Measurements from ENCODE around the gene DUSP22. TPM values are rescaled to one million over a fixed set of nuclear protein-coding genes. Genes with fewer than 3 reads are reported as not detected.
A peak's percentile ranks its signal among the peaks of the same experiment; 100 is the strongest.

DUSP22 gene
- total and polyA plus RNA-seq, 2 of the 8 experiments (the other 6 are each of a cell fraction or from before 2014, with no cell fraction given), result 15.5 to 32.4 TPM

DNA sequence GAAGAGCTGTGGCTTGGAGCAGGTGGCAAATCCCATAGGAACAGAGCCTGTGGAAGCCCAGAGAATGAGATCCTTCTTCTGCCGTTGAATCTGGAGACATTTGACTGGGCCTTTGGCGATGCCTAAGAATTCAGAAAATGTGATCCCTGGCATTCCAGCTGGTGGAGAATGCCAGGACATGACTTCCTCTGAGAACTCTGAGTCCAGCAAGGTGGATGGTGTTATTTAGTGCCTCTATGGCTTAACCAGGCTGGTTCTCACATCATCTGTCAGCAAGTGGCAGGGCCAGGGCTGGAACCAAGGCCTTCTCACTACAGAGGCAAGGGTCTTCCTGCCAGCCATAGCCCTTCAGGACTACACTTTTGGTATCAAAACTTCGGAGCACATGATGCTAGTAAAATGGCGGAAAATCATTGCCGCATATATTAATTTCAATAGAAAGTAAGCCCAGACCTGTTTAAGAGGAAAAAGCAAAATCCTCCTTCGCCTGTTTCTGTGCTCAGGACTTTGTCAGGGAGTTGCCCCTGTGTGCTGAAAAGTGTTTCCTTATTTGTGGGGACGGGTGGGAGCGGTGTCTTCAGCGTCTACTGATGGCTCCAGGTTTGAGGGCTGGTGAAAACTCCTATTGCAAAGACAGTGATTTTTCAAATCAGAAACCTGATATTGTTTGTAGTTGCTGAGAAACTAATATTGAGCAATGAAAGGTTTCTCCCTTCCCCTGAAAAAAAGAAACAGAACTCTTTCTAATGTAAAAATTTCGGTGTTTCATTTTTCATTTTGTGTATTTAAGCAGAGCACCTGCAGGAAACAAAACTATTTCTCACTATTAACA lies 23.9 kb downstream of the DUSP22 start:
- Histone ChIP-seq H3K79me1 (ENCODE audit: low read depth, low read length) (no peaks in the 10 kb centered on the region), H3K23me2 (ENCODE audit: low read depth, low read length) (no peaks in the 10 kb centered on the region), H4K8ac (ENCODE audit: extremely low read depth, insufficient read depth, low read length) (no peak overlapping the region), H3K23ac (ENCODE audit: insufficient read length) (no peak overlapping the region), H3K9ac (replicated peaks in 1 of 4; ENCODE audit: extremely low read depth in 1 of 4, low read depth in 3 of 4, low read length in 3 of 4) (no peak overlapping the region), H3K79me2 (ENCODE audit: control insufficient read depth in 1 of 2, insufficient read depth in 2 of 2, low read length in 2 of 2) (no peaks in the 10 kb centered on the region), H3K18ac (ENCODE audit: extremely low read depth, low read length) (no peak overlapping the region), H3K9me3 (ENCODE audit: insufficient read depth in 2 of 2, low read depth in 1 of 2, low read length in 1 of 2) (peaks cover 30 to 79% of the 10 kb centered on the region in 2 experiments), H3K36me3 (ENCODE audit: control insufficient read depth in 2 of 4, insufficient read depth in 4 of 4, low read length in 3 of 4) (no peaks in the 10 kb centered on the region), H2BK5ac (ENCODE audit: low read depth, low read length) (no peak overlapping the region), H2BK12ac (ENCODE audit: low read depth, low read length) (no peak overlapping the region), H3K27ac (ENCODE audit: low read depth, low read length) (no peak overlapping the region), H4K20me1 (replicated peaks in 1 of 2; ENCODE audit: control insufficient read depth in 1 of 2, insufficient read depth in 2 of 2, low read length in 2 of 2) (no peaks in the 10 kb centered on the region), H3K4ac (replicated peaks; ENCODE audit: insufficient read length, low read depth, low read length) (no peak overlapping the region), H4K91ac (replicated peaks; ENCODE audit: insufficient read length, low read length) (no peak overlapping the region), H2BK120ac (replicated peaks; ENCODE audit: low read depth, low read length) (no peak overlapping the region), H3K27me3 (replicated peaks in 1 of 4; ENCODE audit: control insufficient read depth in 3 of 4, extremely low read depth in 1 of 4, insufficient read depth in 3 of 4, low read length in 3 of 4) (no peaks in the 10 kb centered on the region; a peak in 1 of 7 replicates), H3K4me3 (ENCODE audit: extremely low read depth in 1 of 4, insufficient read depth in 2 of 4, low read depth in 3 of 4, low read length in 4 of 4) (no peak overlapping the region), H3K4me2 (ENCODE audit: insufficient read depth in 1 of 2, low read depth in 2 of 2, low read length in 2 of 2) (no peak overlapping the region), H4K5ac (ENCODE audit: insufficient read length, low read depth, low read length) (no peak overlapping the region), H2BK20ac (ENCODE audit: low read length) (no peak overlapping the region), H3K4me1 (replicated peaks in 1 of 4; ENCODE audit: control insufficient read depth in 3 of 4, insufficient read depth in 4 of 4, low read length in 3 of 4) (peaks cover 0 to 4% (median 3%) of the 10 kb centered on the region in 4 experiments; a peak in 5 of 7 replicates), H3K14ac (ENCODE audit: insufficient read length) (no peak overlapping the region), H3K56ac (replicated peaks; ENCODE audit: insufficient read length, low read depth, low read length) (no peak overlapping the region), H2AFZ (ENCODE audit: low read length) (no peak overlapping the region), H2AK5ac (ENCODE audit: low read depth, low read length) (no peak overlapping the region), H2BK15ac (ENCODE audit: low read length) (no peak overlapping the region)
- POLR2A ChIA-PET (ENCODE audit: partially characterized antibody), result no interaction called here
- DNase-seq (ENCODE audit: low read depth in 1 of 2, low spot score in 2 of 2), result no peak
- no peak for FAIRE-seq
- TF ChIP-seq KDM1A (IDR thresholded peaks at IDR 0.05; ENCODE audit: borderline replicate concordance, low read length) (no peak), TEAD4 (IDR thresholded peaks at IDR 0.05; ENCODE audit: low read depth, low read length) (peak; percentile 82)
- 86% methylated on average over 10 of the region's 10 CpGs; no CpG with 5 or more reads in 1 of the 2 experiments for WGBS, 2 experiments (ENCODE audit: extremely low coverage in 1 of 2, insufficient coverage in 1 of 2, insufficient read length in 1 of 2, insufficient replicate concordance in 2 of 2, low coverage in 1 of 2, low lambda C conversion rate in 2 of 2, missing lambda C conversion rate in 1 of 2)
- CTCF ChIA-PET (ENCODE audit: partially characterized antibody), result interaction anchor here (0.7 to 4.0 kb wide), 8 partner anchors 7 to 126 kb away, joined by 3 to 34 read pairs (median 3); no protein-coding TSS in a partner anchor
